Measurements from ENCODE around the gene ALG1.
A peak's percentile ranks its signal among the peaks of the same experiment; 100 is the strongest.
"Not testable (repeated sequence)": the region's sequence is repeated elsewhere in the genome, so short reads cannot be mapped to it uniquely, and the experiment has no call there.

Gene ALG1

GRCh38 chr16:5075637-5076036 is 4.0 kb downstream of the ALG1 start:
- no peak for DNase-seq

- DNase-seq, result no peak
Measured at GRCh38 chr16:5077304-5077703, 5.7 kb downstream of the ALG1 start.

- no peak for DNase-seq
Measured at GRCh38 chr16:5078626-5079025, 7.0 kb downstream of the ALG1 start.

- not testable (repeated sequence) for DNase-seq
Measured at GRCh38 chr16:5080461-5080860, 8.8 kb downstream of the ALG1 start.

- not testable (repeated sequence) for DNase-seq
Measured at GRCh38 chr16:5080996-5081395, 9.4 kb downstream of the ALG1 start.

- DNase-seq, result not testable (repeated sequence)
Measured at GRCh38 chr16:5083646-5084045, 12.0 kb downstream of the ALG1 start.

GRCh38 chr16:5084099-5084731 is 12.6 kb downstream of the ALG1 start:
- not testable (repeated sequence) for DNase-seq

GRCh38 chr16:5084802-5085201 is 13.2 kb downstream of the ALG1 start:
- DNase-seq, result peak; percentile 57

- not testable (repeated sequence) for DNase-seq
Measured at GRCh38 chr16:5085716-5086115, 14.1 kb downstream of the ALG1 start.

GRCh38 chr16:5088086-5088790 is 16.6 kb downstream of the ALG1 start:
- not testable (repeated sequence) for DNase-seq

GRCh38 chr16:5088936-5089335 is 17.3 kb downstream of the ALG1 start:
- DNase-seq, result not testable (repeated sequence)

GRCh38 chr16:5089911-5090555 is 18.4 kb downstream of the ALG1 start:
- not testable (repeated sequence) for DNase-seq

- peak; percentile 15 for DNase-seq
Measured at GRCh38 chr16:5090592-5090991, 18.9 kb downstream of the ALG1 start.

- DNase-seq, result not testable (repeated sequence)
Measured at GRCh38 chr16:5093081-5093480, 21.4 kb downstream of the ALG1 start.

- not testable (repeated sequence) for DNase-seq
Measured at GRCh38 chr16:5093746-5094145, 22.1 kb downstream of the ALG1 start.

- DNase-seq, result not testable (repeated sequence)
Measured at GRCh38 chr16:5095145-5095830, 23.6 kb downstream of the ALG1 start.

- DNase-seq, result not testable (repeated sequence)
Measured at GRCh38 chr16:5096437-5097060, 24.9 kb downstream of the ALG1 start.

- peak; percentile 50 for DNase-seq
Measured at GRCh38 chr16:5097061-5097469, 25.4 kb downstream of the ALG1 start.

- peak; percentile 97 for DNase-seq
Measured at GRCh38 chr16:5097470-5098220, 26.0 kb downstream of the ALG1 start, which contains the start of gene EEF2KMT. Gene EEF2KMT (minus strand): TSS chr16:5097795. CDS start chr16:5097739, 56 bp downstream.

- peak; percentile 45 for DNase-seq
Measured at GRCh38 chr16:5098221-5099159, 26.8 kb downstream of the ALG1 start.

- DNase-seq, result not testable (repeated sequence)
Measured at GRCh38 chr16:5099174-5099573, 27.5 kb downstream of the ALG1 start.
